Measurements from ENCODE around the gene LDLRAD3. TPM values are rescaled to one million over a fixed set of nuclear protein-coding genes. Genes with fewer than 3 reads are reported as not detected.

The LDLRAD3 gene
- total RNA-seq, 1 experiment from 2014 or later, result 3.3 TPM

GRCh38 chr11:36101466-36101865 lies 157.6 kb downstream of the LDLRAD3 start:
- no peak for DNase-seq (ENCODE audit: low spot score)

GRCh38 chr11:36102868-36103267 lies 159.0 kb downstream of the LDLRAD3 start:
- no peak for DNase-seq (ENCODE audit: low spot score)

- DNase-seq (ENCODE audit: low spot score), result no peak
These were observed 160.2 kb downstream of the LDLRAD3 start for GRCh38 chr11:36103933-36104530.

- DNase-seq (ENCODE audit: low spot score), result no peak
These were observed 160.8 kb downstream of the LDLRAD3 start for GRCh38 chr11:36104660-36104992.

- no peak for DNase-seq (ENCODE audit: low spot score)
These were observed 162.1 kb downstream of the LDLRAD3 start for GRCh38 chr11:36105743-36106581.

GRCh38 chr11:36107547-36107946 lies 163.7 kb downstream of the LDLRAD3 start:
- no peak for DNase-seq (ENCODE audit: low spot score)

GRCh38 chr11:36108881-36109589 lies 165.2 kb downstream of the LDLRAD3 start:
- no peak for DNase-seq (ENCODE audit: low spot score)

- no peak for DNase-seq (ENCODE audit: low spot score)
These were observed 165.7 kb downstream of the LDLRAD3 start for GRCh38 chr11:36109590-36109849.

- no peak for DNase-seq (ENCODE audit: low spot score)
These were observed 166.2 kb downstream of the LDLRAD3 start for GRCh38 chr11:36109850-36110606.

- DNase-seq (ENCODE audit: low spot score), result no peak
These were observed 167.0 kb downstream of the LDLRAD3 start for GRCh38 chr11:36110668-36111410.

GRCh38 chr11:36114095-36114494 lies 170.2 kb downstream of the LDLRAD3 start:
- DNase-seq (ENCODE audit: low spot score), result no peak

GRCh38 chr11:36115378-36115801 lies 171.5 kb downstream of the LDLRAD3 start:
- DNase-seq (ENCODE audit: low spot score), result no peak

GRCh38 chr11:36116161-36116560 lies 172.3 kb downstream of the LDLRAD3 start:
- DNase-seq (ENCODE audit: low spot score), result no peak

GRCh38 chr11:36118084-36118483 lies 174.2 kb downstream of the LDLRAD3 start:
- DNase-seq (ENCODE audit: low spot score), result no peak

GRCh38 chr11:36119300-36119699 lies 175.4 kb downstream of the LDLRAD3 start:
- no peak for DNase-seq (ENCODE audit: low spot score)

GRCh38 chr11:36121054-36121453 lies 177.2 kb downstream of the LDLRAD3 start:
- DNase-seq (ENCODE audit: low spot score), result no peak

- DNase-seq (ENCODE audit: low spot score), result no peak
These were observed 178.8 kb downstream of the LDLRAD3 start for GRCh38 chr11:36122671-36123070.

- no peak for DNase-seq (ENCODE audit: low spot score)
These were observed 179.7 kb downstream of the LDLRAD3 start for GRCh38 chr11:36123336-36124101.

- no peak for DNase-seq (ENCODE audit: low spot score)
These were observed 182.8 kb downstream of the LDLRAD3 start for GRCh38 chr11:36126678-36127077.

GRCh38 chr11:36127550-36127949 lies 183.7 kb downstream of the LDLRAD3 start:
- DNase-seq (ENCODE audit: low spot score), result no peak

GRCh38 chr11:36129955-36130354 lies 186.1 kb downstream of the LDLRAD3 start:
- DNase-seq (ENCODE audit: low spot score), result no peak
